ENCODE data around the gene RIT2. TPM values are rescaled to one million over a fixed set of nuclear protein-coding genes. Genes with fewer than 3 reads are reported as not detected.

RIT2 gene
- total RNA-seq, 1 donor from 2014 or later = not detected

- peaks cover 5% of the 10 kb centered on the region for H3K4me1 Mint-ChIP-seq (ENCODE audit: low read depth, unreplicated experiment)
- no peaks in the 10 kb centered on the region for H3K9me3 Mint-ChIP-seq (ENCODE audit: unreplicated experiment)
- no peaks in the 10 kb centered on the region for H3K36me3 Mint-ChIP-seq (ENCODE audit: unreplicated experiment)
- DNase-seq = no peak
- no peak overlapping the region for H3K27ac Mint-ChIP-seq (ENCODE audit: unreplicated experiment)
- TF ChIP-seq CTCF (IDR thresholded peaks at IDR 0.05; ENCODE audit: partially characterized antibody, unreplicated experiment) = no peak
- no peak overlapping the region for H3K4me3 Mint-ChIP-seq (ENCODE audit: unreplicated experiment)
- no peaks in the 10 kb centered on the region for H3K27me3 Mint-ChIP-seq (ENCODE audit: unreplicated experiment)
Measured at GRCh38 chr18:43116699-43117294, 1.3 kb upstream of the RIT2 start.

GRCh38 chr18:43113220-43113895, 2.1 kb downstream of the RIT2 start:
- no peak for TF ChIP-seq CTCF (IDR thresholded peaks at IDR 0.05; ENCODE audit: partially characterized antibody, unreplicated experiment)
- no peak overlapping the region for H3K4me3 Mint-ChIP-seq (ENCODE audit: unreplicated experiment)
- H3K4me1 Mint-ChIP-seq (ENCODE audit: low read depth, unreplicated experiment) = peaks cover 3% of the 10 kb centered on the region
- H3K27ac Mint-ChIP-seq (ENCODE audit: unreplicated experiment) = no peak overlapping the region
- no peaks in the 10 kb centered on the region for H3K27me3 Mint-ChIP-seq (ENCODE audit: unreplicated experiment)
- DNase-seq = no peak
- no peaks in the 10 kb centered on the region for H3K36me3 Mint-ChIP-seq (ENCODE audit: unreplicated experiment)
- no peaks in the 10 kb centered on the region for H3K9me3 Mint-ChIP-seq (ENCODE audit: unreplicated experiment)

DNA sequence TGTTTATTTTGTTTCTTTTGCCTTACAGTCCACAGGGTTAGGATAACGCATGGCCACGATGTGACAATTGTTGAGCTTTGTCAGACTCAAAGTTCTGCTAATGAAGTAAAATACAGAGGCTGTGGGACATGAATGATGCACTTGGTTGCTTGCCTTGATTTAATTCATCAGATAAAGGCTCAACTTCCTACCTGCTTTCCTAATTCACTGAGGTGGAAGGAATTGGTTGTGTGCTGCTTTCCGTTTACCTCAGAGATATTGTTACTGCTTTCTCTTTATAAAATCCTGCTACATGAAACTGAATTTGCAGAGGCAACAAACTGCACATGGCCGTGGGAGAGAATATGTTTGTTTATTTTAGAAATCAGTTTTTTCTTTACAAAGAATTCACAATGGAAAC, 6.6 kb downstream of the RIT2 start:
- H3K27me3 Mint-ChIP-seq (ENCODE audit: unreplicated experiment) = no peaks in the 10 kb centered on the region
- no peak overlapping the region for H3K27ac Mint-ChIP-seq (ENCODE audit: unreplicated experiment)
- TF ChIP-seq CTCF (IDR thresholded peaks at IDR 0.05; ENCODE audit: partially characterized antibody, unreplicated experiment) = no peak
- no peaks in the 10 kb centered on the region for H3K36me3 Mint-ChIP-seq (ENCODE audit: unreplicated experiment)
- no peak for DNase-seq
- H3K4me1 Mint-ChIP-seq (ENCODE audit: low read depth, unreplicated experiment) = peaks cover 7% of the 10 kb centered on the region
- no peaks in the 10 kb centered on the region for H3K9me3 Mint-ChIP-seq (ENCODE audit: unreplicated experiment)
- no peak overlapping the region for H3K4me3 Mint-ChIP-seq (ENCODE audit: unreplicated experiment)

DNA sequence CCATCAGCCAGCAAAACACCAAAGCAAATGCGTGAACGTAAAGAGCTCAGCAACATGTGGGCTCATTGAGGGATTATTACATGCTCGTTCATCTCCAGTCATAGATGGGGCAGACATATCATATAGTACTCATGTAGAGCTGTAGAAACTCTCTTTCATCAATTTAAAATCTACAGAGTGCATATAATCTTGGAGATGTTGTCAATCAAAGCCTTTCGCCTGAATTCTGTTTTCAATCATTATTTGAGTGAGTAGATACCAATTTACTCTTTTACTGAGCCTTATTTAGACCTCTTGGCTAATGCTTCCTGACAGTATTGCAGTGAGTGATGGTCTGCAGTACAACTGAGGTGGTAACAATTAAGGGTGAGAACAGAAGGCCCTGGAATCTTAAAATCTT, 7.0 kb downstream of the RIT2 start:
- Mint-ChIP-seq H3K27me3 (ENCODE audit: unreplicated experiment) (no peaks in the 10 kb centered on the region), H3K4me3 (ENCODE audit: unreplicated experiment) (no peak overlapping the region), H3K9me3 (ENCODE audit: unreplicated experiment) (no peaks in the 10 kb centered on the region), H3K4me1 (ENCODE audit: low read depth, unreplicated experiment) (peaks cover 7% of the 10 kb centered on the region), H3K36me3 (ENCODE audit: unreplicated experiment) (no peaks in the 10 kb centered on the region), H3K27ac (ENCODE audit: unreplicated experiment) (no peak overlapping the region)
- no peak for DNase-seq
- TF ChIP-seq CTCF (IDR thresholded peaks at IDR 0.05; ENCODE audit: partially characterized antibody, unreplicated experiment) = no peak

DNA sequence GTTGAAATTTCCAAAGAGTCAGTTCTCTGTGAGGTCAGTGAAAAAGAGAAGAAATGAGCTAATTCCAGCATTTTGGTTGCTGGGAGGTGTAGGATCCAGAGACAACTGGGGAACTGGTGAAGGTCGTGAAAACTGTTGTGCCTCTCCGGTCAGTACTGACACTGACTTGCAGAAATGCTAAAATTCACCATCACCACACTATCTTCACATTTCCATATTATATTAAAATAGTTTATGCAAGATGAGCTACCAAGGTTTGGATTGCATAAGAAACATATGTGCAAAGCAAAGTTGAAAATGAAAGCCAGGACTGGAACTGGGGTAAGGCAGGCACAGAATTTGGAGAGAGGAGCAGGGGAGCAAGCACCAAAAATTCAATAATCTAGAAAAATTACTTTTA, 21.8 kb downstream of the RIT2 start:
- DNase-seq = no peak
- Mint-ChIP-seq H3K27ac (ENCODE audit: unreplicated experiment) (no peak overlapping the region), H3K36me3 (ENCODE audit: unreplicated experiment) (no peaks in the 10 kb centered on the region), H3K4me3 (ENCODE audit: unreplicated experiment) (no peak overlapping the region), H3K9me3 (ENCODE audit: unreplicated experiment) (no peaks in the 10 kb centered on the region), H3K27me3 (ENCODE audit: unreplicated experiment) (no peaks in the 10 kb centered on the region), H3K4me1 (ENCODE audit: low read depth, unreplicated experiment) (no peaks in the 10 kb centered on the region)
- no peak for TF ChIP-seq CTCF (IDR thresholded peaks at IDR 0.05; ENCODE audit: partially characterized antibody, unreplicated experiment)
